Caki2 (cell line): ENCODE data around the gene TMEM186. TPM values are rescaled to one million over a fixed set of nuclear protein-coding genes. Genes with fewer than 3 reads are reported as not detected.
"Not testable (repeated sequence)": the region's sequence is repeated elsewhere in the genome, so short reads cannot be mapped to it uniquely, and the experiment has no call there.

ENCODE experiments used
- DNase-seq: peaks from one replicate; pipeline ENCODE4 v3.0.0-alpha.2; 2015; ENCODE audit warnings: low read depth
- in situ Hi-C: cut with HindIII; loops from 2 replicates; pipeline ENCODE4 v1.10.0; 2016; ENCODE audit warnings: low sequenced_read_pairs, low pct_unique_long_range_greater_than_20kb, mixed read lengths
- total RNA-seq: library from RNA; depleted of rRNA; stranded (reverse); fragments of >200 nt; shearing (Covaris generic); gene quantifications from 2 replicates; pipeline ENCODE4 v1.2.3, GENCODE V29; 2014; ENCODE audit warnings: low replicate concordance; rRNA removed

Gene TMEM186
- total RNA-seq, 1 experiment from 2014 or later = 17.8 TPM

DNA sequence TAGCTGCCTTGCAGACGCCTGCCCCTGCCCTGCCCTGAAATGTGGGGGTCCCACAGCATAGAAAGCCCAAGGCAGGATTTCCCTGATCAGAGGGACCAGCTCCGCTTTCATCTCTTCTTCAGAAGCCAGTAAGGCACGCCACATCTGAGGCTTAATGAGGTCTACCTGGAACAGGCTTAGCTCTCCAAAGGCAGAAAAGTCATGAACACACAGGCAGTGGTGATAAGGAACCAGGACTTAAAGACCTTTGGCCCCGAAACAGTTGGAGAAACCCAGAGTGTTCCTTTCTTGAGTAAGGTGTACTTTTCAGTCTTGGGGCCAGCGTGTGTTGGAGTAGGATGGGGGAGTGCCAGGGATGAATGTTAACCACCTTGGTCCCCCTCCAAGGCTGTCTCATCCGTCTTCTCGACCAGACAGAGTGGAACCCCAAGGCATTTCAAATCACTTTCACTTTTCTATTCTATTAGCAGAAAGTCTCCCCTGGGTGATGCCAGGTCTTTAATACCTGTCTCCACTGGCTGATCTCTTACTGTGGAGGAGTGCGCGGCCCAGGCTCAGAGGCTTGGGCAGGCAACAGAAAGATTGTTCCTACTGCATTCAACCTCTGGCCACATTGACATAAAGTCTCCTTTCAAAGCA, 43.9 kb downstream of the TMEM186 start:
- in situ Hi-C loops = no loop called here
- no peak for DNase-seq

GRCh38 chr16:8752706-8753105, 44.7 kb downstream of the TMEM186 start:
- in situ Hi-C loops = no loop called here
- DNase-seq = no peak

DNA sequence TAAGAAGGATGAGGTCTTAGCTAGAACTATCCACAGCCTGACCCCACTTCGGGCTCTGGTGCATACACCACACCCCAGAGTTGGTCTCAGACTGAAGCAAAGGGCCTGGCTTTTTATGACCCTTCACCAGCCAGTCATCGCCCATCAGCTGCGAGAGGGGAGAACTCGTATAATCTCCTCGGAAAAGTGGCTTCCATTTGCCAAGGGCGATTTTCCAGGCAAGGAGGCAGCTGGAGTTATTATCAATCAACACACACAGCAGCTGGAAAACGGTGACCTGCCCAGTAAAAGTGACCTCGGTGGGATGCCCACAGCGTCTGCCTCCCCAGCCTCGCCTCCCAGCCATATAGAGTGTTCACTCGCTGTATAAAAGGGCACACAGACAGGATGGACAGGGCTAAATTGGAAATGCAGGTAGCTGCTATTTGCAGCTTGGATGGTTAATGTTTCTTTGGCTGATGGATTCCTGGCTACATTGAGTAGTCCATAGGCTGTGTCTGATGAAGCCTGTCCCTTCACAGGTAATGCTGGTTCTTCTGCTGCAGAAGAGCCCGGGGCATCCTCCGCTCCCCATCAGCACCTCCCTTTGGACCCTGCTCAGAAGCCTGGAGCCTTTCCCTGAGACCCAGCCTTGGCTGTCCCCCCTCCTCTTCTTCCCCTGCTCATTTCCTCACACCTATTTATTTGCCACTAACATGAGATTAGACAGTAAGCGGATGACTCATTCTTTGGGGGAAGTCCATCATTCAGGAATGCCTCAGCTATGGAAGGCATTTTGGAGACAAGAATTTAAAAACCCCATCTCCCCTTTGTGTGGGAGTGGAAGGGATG, 45.7 kb downstream of the TMEM186 start:
- in situ Hi-C loops = no loop called here
- peak; percentile 76 for DNase-seq

DNA sequence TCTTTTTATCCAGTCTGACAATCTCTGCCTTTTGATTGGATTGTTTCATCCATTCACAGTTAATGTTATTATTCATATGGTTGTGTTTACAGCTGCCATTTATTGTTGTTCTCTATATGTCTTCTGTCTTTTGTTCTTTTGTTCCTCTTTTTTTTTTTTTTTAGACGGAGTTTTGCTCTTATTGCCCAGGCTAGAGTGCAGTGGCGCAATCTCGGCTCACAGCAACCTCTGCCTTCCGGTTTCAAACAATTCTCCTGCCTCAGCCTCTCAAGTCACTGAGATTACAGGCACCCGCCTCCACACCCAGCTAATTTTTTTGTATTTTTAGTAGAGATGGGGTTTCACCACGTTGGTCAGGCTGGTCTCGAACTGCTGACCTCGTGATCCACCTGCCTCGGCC, 48.5 kb downstream of the TMEM186 start:
- in situ Hi-C loops, DNase-seq: not testable (repeated sequence)

Other genes starting within 250 kb of the TMEM186 start
- not detected in 2 replicates for gene TMEM114, start 207.1 kb downstream of the TMEM186 start, total RNA-seq
- gene METTL22, start 175.9 kb downstream of the TMEM186 start, total RNA-seq = 30.7 and 44.9 TPM in 2 replicates
- 0.24 TPM in 1 of 2 replicates, not detected in the other for gene ABAT, start 123.0 kb downstream of the TMEM186 start, total RNA-seq
- 56.1 and 85.8 TPM in 2 replicates for gene PMM2, start 200 bp upstream of the TMEM186 start, total RNA-seq
- 293 and 367 TPM in 2 replicates for gene CARHSP1, start 71.4 kb upstream of the TMEM186 start, total RNA-seq
- not detected in 2 replicates for gene LITAFD, start 84.7 kb upstream of the TMEM186 start, total RNA-seq
- 14.9 and 27.2 TPM in 2 replicates for gene USP7, start 166.3 kb upstream of the TMEM186 start, total RNA-seq